ENCODE data around the gene MAP4K2. TPM values are rescaled to one million over a fixed set of nuclear protein-coding genes. Genes with fewer than 3 reads are reported as not detected.

The MAP4K2 gene
- total and polyA plus RNA-seq, 4 donors = 5.4 to 29.6 (median 11.1) TPM

GRCh38 chr11:64757549-64758329 lies 45.3 kb downstream of the MAP4K2 start:
- intact Hi-C loops (cut with DNase I) = no loop called here
- H3K27me3 ChIP-seq (ENCODE audit: control insufficient read depth in 1 of 2, insufficient read depth in 2 of 2, low read length in 1 of 2) = no peaks in the 10 kb centered on the region
- H3K4me1 ChIP-seq (ENCODE audit: control insufficient read depth in 1 of 2, insufficient read depth in 2 of 2, low read length in 2 of 2) = no peaks in the 10 kb centered on the region
- ATAC-seq (ENCODE audit: low FRiP score) (no peak), DNase-seq (peak; percentile 48 to 66)
- H3K36me3 ChIP-seq (ENCODE audit: control insufficient read depth in 1 of 2, insufficient read depth in 2 of 2, low read length in 1 of 2) = no peaks in the 10 kb centered on the region
- H3K9me3 ChIP-seq (ENCODE audit: control insufficient read depth, low read length) = no peaks in the 10 kb centered on the region
- no peak overlapping the region for H3K27ac ChIP-seq (ENCODE audit: low read depth in 1 of 2, low read length in 2 of 2)
- H3K4me3 ChIP-seq (ENCODE audit: low read length in 2 of 2) = no peak overlapping the region
- WGBS, 2 donors = 86% methylated on average over 19 of the region's 19 CpGs

- H3K4me3 ChIP-seq (ENCODE audit: low read length in 2 of 2) = no peak overlapping the region
- H3K27me3 ChIP-seq (ENCODE audit: control insufficient read depth in 1 of 2, insufficient read depth in 2 of 2, low read length in 1 of 2) = no peaks in the 10 kb centered on the region
- no peak for ATAC-seq (ENCODE audit: low FRiP score)
- peak; percentile 40 to 53 for DNase-seq
- H3K36me3 ChIP-seq (ENCODE audit: control insufficient read depth in 1 of 2, insufficient read depth in 2 of 2, low read length in 1 of 2) = no peaks in the 10 kb centered on the region
- H3K27ac ChIP-seq (ENCODE audit: low read depth in 1 of 2, low read length in 2 of 2) = no peak overlapping the region
- WGBS, 2 donors = 86 to 87% methylated on average over 13 of the region's 13 CpGs
- intact Hi-C loops (cut with DNase I) = no loop called here
- no peaks in the 10 kb centered on the region for H3K9me3 ChIP-seq (ENCODE audit: control insufficient read depth, low read length)
- H3K4me1 ChIP-seq (ENCODE audit: control insufficient read depth in 1 of 2, insufficient read depth in 2 of 2, low read length in 2 of 2) = no peaks in the 10 kb centered on the region
These were observed 47.2 kb downstream of the MAP4K2 start for GRCh38 chr11:64755681-64756361.

- Histone ChIP-seq H3K36me3 (ENCODE audit: control insufficient read depth in 1 of 2, insufficient read depth in 2 of 2, low read length in 1 of 2) (no peaks in the 10 kb centered on the region), H3K27ac (ENCODE audit: low read depth in 1 of 2, low read length in 2 of 2) (no peak overlapping the region), H3K4me3 (ENCODE audit: low read length in 2 of 2) (no peak overlapping the region), H3K4me1 (ENCODE audit: control insufficient read depth in 1 of 2, insufficient read depth in 2 of 2, low read length in 2 of 2) (no peaks in the 10 kb centered on the region), H3K9me3 (ENCODE audit: control insufficient read depth, low read length) (no peaks in the 10 kb centered on the region), H3K27me3 (ENCODE audit: control insufficient read depth in 1 of 2, insufficient read depth in 2 of 2, low read length in 1 of 2) (no peaks in the 10 kb centered on the region)
- 92% methylated on average over 21 of the region's 21 CpGs for WGBS, 2 donors
- DNase-seq = peak; percentile 32 to 73
- intact Hi-C loops (cut with DNase I) = no loop called here
- ATAC-seq (ENCODE audit: low FRiP score) = no peak
These were observed 47.9 kb downstream of the MAP4K2 start for GRCh38 chr11:64754919-64755662.

GRCh38 chr11:64754124-64754918 lies 48.7 kb downstream of the MAP4K2 start:
- WGBS, 2 donors = 84 to 86% methylated on average over 26 of the region's 26 CpGs
- ATAC-seq (ENCODE audit: low FRiP score) (no peak), DNase-seq (peak; percentile 32 to 68)
- Histone ChIP-seq H3K4me1 (ENCODE audit: control insufficient read depth in 1 of 2, insufficient read depth in 2 of 2, low read length in 2 of 2) (no peaks in the 10 kb centered on the region), H3K36me3 (ENCODE audit: control insufficient read depth in 1 of 2, insufficient read depth in 2 of 2, low read length in 1 of 2) (no peaks in the 10 kb centered on the region), H3K4me3 (ENCODE audit: low read length in 2 of 2) (no peak overlapping the region), H3K9me3 (ENCODE audit: control insufficient read depth, low read length) (no peaks in the 10 kb centered on the region), H3K27ac (ENCODE audit: low read depth in 1 of 2, low read length in 2 of 2) (no peak overlapping the region), H3K27me3 (ENCODE audit: control insufficient read depth in 1 of 2, insufficient read depth in 2 of 2, low read length in 1 of 2) (no peaks in the 10 kb centered on the region)
- intact Hi-C loops (cut with DNase I) = no loop called here

GRCh38 chr11:64753380-64754123 lies 49.5 kb downstream of the MAP4K2 start:
- 92 to 94% methylated on average over 37 to 43 of the region's 43 CpGs for WGBS, 2 donors
- no peak overlapping the region for H3K4me3 ChIP-seq (ENCODE audit: low read length in 2 of 2)
- DNase-seq (peak; percentile 41 to 76), ATAC-seq (ENCODE audit: low FRiP score) (no peak)
- H3K27ac ChIP-seq (ENCODE audit: low read depth in 1 of 2, low read length in 2 of 2) = no peak overlapping the region
- intact Hi-C loops (cut with DNase I) = no loop called here
- no peaks in the 10 kb centered on the region for H3K27me3 ChIP-seq (ENCODE audit: control insufficient read depth in 1 of 2, insufficient read depth in 2 of 2, low read length in 1 of 2)
- H3K4me1 ChIP-seq (ENCODE audit: control insufficient read depth in 1 of 2, insufficient read depth in 2 of 2, low read length in 2 of 2) = no peaks in the 10 kb centered on the region
- H3K9me3 ChIP-seq (ENCODE audit: control insufficient read depth, low read length) = no peaks in the 10 kb centered on the region
- no peaks in the 10 kb centered on the region for H3K36me3 ChIP-seq (ENCODE audit: control insufficient read depth in 1 of 2, insufficient read depth in 2 of 2, low read length in 1 of 2)

GRCh38 chr11:64753019-64753379 lies 50.0 kb downstream of the MAP4K2 start:
- H3K9me3 ChIP-seq (ENCODE audit: control insufficient read depth, low read length) = no peaks in the 10 kb centered on the region
- H3K4me1 ChIP-seq (ENCODE audit: control insufficient read depth in 1 of 2, insufficient read depth in 2 of 2, low read length in 2 of 2) = no peaks in the 10 kb centered on the region
- 85 to 88% methylated on average over 7 of the region's 7 CpGs for WGBS, 2 donors
- no peak overlapping the region for H3K4me3 ChIP-seq (ENCODE audit: low read length in 2 of 2)
- no peaks in the 10 kb centered on the region for H3K36me3 ChIP-seq (ENCODE audit: control insufficient read depth in 1 of 2, insufficient read depth in 2 of 2, low read length in 1 of 2)
- no peak overlapping the region for H3K27ac ChIP-seq (ENCODE audit: low read depth in 1 of 2, low read length in 2 of 2)
- H3K27me3 ChIP-seq (ENCODE audit: control insufficient read depth in 1 of 2, insufficient read depth in 2 of 2, low read length in 1 of 2) = no peaks in the 10 kb centered on the region
- ATAC-seq (ENCODE audit: low FRiP score) (no peak), DNase-seq (peak in 1 of 2 donors; percentile 46)
- intact Hi-C loops (cut with DNase I) = no loop called here

- ATAC-seq (ENCODE audit: low FRiP score) (no peak), DNase-seq (peak; percentile 38 to 67)
- Histone ChIP-seq H3K4me3 (ENCODE audit: low read length in 2 of 2) (no peak overlapping the region), H3K27me3 (ENCODE audit: control insufficient read depth in 1 of 2, insufficient read depth in 2 of 2, low read length in 1 of 2) (no peaks in the 10 kb centered on the region), H3K27ac (ENCODE audit: low read depth in 1 of 2, low read length in 2 of 2) (no peak overlapping the region), H3K4me1 (ENCODE audit: control insufficient read depth in 1 of 2, insufficient read depth in 2 of 2, low read length in 2 of 2) (no peaks in the 10 kb centered on the region), H3K9me3 (ENCODE audit: control insufficient read depth, low read length) (no peaks in the 10 kb centered on the region), H3K36me3 (ENCODE audit: control insufficient read depth in 1 of 2, insufficient read depth in 2 of 2, low read length in 1 of 2) (no peaks in the 10 kb centered on the region)
- WGBS, 2 donors = 85 to 90% methylated on average over 13 to 14 of the region's 14 CpGs
- intact Hi-C loops (cut with DNase I) = no loop called here
These were observed 50.6 kb downstream of the MAP4K2 start for GRCh38 chr11:64752175-64752970.
